ENCODE data around the gene MAN2A2.

MAN2A2 gene

DNA sequence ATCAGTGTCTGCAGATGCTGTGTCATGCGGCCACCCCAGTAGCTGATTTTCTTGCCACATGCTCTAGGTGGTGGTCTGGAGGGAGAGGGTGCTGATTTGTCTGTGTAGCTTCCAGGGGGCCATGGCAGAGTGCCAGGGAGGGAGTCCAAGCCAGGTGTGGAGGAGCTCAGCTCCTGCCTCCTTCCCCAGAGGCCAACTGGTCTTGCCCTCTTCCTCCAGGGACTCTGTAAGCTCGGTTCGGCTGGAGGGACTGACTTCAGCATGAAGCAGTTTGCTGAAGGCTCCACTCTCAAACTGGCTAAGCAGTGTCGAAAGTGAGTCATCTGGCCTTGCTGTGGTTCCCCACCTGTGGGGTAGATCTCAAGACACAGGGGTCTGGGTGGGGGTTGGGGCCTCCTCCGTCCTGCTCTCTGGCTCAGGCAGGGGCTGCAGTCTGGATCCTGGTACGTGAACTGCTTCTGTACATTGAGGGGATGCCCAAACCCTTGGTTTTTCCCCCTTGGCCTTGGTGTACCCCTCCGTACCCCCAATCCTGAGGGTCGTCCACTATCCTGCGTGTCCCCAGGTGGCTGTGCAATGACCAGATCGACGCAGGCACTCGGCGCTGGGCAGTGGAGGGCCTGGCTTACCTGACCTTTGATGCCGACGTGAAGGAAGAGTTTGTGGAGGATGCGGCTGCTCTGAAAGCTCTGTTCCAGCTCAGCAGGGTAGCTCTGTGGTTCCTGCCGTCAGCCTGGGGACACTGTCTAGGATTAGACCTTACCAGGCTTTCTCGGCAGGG, 44.7 kb downstream of the MAN2A2 start:
- DNase-seq, result no peak

DNA sequence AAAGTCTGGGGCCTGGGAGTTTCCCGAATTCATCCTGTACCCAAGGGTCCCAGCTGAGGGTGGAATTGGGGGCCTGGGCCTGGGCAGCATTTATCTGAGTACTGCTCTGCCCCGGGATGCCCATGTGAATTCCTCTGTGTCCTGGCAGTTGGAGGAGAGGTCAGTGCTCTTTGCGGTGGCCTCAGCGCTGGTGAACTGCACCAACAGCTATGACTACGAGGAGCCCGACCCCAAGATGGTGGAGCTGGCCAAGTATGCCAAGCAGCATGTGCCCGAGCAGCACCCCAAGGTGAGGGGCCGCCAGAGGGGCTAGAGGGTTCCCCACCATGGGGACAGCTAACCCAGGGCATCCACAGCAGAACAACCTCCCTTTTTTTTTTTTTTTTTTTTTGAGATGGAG, 45.4 kb downstream of the MAN2A2 start:
- DNase-seq, result no peak

DNA sequence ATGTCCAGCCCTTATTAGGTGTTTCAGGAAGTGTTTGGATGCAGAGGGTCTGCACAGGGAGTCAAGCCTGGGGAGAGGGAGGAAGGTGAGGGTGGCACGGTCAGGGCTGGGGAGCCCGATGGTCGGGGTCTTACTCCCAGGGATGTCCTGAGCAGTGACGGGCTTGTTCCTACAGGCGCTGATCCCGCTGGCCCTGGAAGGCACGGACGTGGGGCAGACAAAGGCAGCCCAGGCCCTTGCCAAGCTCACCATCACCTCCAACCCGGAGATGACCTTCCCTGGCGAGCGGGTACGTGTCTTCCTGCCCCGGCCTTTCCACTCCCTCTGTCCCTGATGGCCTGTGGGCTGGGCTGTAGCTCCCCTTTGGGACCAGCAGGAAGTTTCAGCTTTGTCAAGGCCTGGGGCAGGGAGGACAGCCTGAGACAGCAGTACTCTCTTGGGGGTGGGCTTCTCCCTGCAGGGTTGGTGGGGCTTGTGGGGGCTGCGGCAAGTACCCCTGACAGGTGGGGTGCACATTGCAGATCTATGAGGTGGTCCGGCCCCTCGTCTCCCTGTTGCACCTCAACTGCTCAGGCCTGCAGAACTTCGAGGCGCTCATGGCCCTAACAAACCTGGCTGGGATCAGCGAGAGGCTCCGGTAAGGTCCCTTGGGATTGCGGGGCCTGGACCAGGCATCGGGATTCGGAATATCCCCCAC, 47.0 kb downstream of the MAN2A2 start:
- no peak for DNase-seq

DNA sequence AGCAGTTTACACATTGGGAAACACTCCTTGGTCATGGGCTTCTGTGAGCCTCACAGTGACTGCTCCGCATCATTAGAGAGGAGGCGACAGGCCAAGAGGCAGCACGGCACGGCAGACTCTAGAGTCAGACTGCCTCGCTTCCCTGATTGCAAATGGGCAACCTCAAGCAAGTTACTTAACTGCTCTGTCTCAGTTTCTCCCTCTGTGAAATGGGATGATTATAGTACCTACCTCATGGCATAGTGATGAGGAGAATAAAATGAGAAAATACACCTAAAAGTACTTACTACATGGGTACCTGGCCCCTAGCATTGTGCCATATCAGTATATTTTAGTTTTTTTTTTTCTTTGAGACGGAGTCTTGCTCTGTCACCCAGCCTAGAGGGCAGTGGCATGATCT, 47.6 kb downstream of the MAN2A2 start:
- DNase-seq, result no peak

DNA sequence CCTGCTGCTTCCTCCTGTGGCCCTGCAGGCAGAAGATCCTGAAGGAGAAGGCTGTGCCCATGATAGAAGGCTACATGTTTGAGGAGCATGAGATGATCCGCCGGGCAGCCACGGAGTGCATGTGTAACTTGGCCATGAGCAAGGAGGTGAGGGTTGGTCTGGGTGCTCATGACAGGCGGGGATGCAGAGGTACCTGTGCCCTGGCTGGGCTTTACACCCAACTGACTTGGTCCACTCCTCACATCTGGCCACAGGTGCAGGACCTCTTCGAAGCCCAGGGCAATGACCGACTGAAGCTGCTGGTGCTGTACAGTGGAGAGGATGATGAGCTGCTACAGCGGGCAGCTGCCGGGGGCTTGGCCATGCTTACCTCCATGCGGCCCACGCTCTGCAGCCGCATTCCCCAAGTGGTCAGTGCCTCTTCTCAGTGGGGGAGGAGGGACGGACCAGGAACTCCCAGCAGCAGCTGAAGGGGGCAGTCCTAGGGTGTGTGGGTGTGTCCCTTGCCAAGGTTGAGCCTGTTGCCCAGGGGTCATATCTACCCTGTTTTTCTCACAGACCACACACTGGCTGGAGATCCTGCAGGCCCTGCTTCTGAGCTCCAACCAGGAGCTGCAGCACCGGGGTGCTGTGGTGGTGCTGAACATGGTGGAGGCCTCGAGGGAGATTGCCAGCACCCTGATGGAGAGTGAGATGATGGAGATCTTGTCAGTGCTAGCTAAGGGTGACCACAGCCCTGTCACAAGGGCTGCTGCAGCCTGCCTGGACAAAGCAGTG, 50.0 kb downstream of the MAN2A2 start:
- no peak for DNase-seq

DNA sequence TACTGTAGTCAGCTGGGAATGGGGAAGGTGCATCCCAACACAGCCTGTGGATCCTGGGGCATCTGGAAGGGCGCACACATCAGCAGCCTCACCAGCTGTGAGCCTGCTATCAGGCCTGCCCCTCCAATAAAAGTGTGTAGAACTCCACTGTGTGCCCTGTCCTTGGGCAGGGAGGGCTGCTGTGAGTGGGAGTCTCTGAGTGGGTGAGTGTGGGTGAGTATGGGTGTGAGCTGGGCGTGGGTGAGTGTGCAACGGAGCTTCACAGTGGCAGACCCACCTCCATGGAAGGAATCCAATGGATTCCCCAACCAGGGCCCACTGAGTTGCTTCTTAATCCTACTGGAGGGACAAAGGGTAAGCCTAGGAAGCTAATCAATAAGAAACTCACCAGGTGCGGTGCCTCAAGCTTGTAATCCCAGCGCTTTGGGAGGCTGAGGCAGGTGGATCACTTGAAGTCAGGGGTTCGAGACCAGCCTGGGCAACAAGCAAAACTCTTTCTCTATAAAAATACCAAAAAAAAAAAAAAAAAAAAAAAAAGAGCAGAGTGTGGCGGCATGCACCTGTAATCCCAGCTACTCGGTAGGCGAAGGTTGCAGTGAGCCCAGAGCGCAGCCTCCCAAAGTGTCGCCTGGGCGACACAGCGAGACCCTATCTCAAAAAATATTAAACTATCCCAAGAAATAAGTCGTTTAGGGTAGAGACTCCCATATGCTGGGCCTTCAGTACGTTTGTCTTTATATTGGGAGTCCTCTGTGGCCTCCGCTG, 51.0 kb downstream of the MAN2A2 start:
- DNase-seq, result no peak

DNA sequence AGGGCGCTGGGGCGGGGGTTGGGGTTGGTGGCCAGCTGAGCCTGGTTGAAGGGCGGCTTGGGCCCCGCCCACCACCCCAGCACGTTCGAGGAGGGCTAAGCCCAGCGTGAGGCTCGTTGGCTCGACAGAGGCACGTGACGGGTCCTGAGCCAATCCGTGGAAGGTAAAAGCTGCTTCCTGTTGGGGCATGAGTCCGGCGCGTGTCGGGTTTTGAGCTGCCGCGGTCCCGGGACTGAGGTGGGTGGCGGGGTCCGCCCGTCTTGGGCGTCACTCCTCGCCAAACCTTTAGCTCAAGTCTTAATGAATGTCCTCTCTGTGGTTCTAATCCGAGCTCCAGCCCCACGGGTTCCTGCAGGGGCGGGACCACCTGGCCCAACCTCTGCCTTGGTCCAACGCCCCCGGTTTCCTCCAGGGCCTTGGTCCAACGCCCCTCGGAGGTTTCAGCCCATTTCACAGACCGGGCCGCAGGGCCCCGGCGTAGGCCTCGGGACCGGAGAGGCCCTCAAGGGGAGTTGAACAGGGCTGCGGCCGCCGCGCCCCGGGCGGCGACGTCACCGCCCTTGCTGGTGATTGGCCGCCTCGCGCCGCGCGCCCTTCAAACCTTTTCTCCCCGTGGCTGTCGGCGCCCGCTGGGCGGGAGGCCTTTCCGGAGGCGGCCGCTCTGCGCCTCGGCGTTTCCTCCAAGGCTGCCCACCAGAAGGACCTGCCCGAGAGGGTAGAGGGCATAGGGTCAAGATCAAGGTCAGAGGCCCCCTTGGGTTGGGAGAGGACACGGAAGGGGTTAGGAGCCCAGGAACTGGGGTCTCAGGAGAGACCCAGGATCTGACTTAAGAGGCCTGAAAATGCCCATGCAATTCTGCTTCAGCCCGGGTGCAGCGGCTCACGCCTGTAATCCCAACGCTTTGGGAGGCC, 51.9 kb downstream of the MAN2A2 start, which contains the start of gene RCCD1:
TSS of gene RCCD1 (plus strand) at position 173 of the 912 bp plus-strand sequence. CDS start 1,851 bp downstream, outside the sequence.
- DNase-seq, result peak; percentile 92 to 95

DNA sequence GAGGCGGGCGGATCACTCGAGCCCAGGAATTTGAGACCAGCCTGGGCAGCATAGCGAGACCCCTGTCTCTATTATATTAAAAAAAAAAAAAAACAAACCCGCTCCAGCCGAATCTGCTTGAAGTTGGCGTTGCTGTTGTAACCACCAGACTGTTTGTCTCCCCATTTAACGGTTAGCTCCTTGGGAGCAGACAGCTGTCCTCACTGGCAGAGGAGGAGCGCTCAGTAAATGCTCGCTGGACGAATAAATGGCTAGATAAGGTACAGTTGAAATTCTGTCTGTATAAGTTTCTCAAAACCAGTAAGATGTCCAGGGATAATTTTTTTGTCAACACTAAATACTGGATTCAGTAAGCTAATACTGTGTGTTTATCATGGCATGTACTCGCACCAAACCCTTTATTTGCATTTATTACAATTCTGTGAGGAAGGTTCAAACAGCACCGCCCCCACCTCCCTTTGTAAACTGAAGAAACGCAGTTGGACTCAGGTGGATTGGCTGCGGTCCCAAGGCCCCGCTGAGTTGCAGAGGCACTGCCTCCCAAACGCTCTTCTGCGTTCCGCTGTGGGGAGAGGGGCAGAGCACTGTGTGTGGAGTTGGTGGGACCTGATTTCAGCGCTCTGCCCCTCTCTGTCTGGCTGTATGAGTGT, 52.6 kb downstream of the MAN2A2 start:
- no peak for DNase-seq

DNA sequence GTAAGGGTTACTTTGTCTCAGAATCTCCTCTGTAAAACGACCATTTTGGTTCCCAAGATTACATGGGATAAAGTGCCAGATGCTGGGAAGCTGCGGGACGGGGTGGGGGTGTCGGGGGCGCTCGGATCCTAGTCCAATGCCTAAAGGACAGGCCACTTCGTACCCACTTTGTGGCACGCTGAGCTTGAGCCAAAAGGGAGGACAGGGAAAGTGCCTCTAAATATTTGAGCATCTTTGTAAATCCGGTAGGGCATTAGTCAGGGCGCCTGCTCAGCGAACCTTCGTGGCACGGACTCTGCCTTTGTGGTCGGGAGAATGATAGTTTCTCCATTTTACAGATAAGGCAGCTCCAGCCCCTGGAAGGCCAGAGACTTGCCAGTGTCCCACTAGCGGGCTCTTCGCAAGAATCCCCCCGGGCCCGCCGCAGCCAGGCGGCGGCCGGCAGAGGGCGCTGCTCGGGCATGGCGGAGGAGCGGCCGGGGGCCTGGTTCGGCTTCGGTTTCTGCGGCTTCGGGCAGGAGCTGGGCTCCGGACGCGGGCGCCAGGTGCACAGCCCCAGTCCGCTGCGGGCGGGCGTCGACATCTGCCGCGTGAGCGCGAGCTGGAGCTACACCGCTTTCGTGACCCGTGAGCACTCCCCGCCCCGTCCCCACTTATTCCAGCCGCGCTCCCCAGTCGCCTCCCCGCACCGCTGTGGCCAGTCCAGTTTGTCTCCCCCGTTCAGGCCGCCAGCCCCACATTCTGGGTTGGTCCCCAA, 53.4 kb downstream of the MAN2A2 start:
- peak; percentile 69 to 76 for DNase-seq

DNA sequence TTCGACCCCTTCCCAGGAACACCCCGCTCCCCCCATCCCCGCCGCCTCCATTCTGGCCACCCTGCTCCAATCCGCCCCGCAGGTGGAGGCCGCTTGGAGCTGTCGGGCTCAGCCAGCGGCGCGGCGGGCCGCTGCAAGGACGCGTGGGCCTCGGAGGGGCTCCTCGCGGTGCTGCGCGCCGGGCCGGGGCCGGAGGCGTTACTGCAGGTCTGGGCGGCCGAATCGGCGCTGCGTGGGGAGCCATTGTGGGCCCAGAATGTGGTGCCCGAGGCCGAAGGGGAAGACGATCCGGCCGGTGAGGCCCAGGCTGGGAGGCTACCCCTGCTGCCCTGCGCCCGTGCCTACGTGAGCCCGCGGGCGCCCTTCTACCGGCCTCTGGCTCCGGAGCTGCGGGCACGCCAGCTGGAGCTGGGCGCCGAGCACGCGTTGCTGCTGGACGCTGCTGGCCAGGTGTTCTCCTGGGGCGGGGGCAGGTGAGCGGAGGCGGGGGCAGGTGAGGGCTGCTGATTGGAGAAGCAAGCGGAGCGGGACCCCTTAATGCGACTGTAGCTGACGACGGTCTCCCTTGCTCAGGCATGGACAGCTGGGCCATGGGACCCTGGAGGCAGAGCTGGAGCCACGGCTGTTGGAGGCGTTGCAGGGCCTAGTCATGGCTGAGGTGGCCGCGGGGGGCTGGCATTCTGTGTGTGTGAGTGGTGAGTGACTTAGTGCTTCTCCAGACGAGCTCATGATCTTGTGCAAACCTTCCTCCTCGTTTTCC, 54.1 kb downstream of the MAN2A2 start:
- DNase-seq, result no peak

DNA sequence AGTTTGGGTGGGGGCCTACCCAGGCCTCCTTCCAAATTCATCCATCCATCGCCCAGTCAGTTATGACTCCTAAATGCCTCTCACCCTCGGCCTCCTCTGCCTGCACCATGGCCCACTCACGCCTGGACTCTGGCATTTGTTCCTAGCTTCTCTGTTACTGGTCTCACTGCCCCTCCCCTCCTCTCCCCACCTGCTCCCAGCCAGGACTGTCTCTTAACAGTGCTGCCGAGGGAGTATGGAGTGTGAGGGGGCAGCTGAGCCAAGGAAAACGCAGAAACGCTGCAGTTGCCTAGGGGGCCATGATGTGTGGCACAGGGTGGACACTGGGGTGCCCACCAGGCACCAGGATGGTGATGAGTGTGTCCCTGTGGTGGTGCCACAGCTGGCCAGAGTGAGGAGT, 54.7 kb downstream of the MAN2A2 start:
- DNase-seq, result no peak

DNA sequence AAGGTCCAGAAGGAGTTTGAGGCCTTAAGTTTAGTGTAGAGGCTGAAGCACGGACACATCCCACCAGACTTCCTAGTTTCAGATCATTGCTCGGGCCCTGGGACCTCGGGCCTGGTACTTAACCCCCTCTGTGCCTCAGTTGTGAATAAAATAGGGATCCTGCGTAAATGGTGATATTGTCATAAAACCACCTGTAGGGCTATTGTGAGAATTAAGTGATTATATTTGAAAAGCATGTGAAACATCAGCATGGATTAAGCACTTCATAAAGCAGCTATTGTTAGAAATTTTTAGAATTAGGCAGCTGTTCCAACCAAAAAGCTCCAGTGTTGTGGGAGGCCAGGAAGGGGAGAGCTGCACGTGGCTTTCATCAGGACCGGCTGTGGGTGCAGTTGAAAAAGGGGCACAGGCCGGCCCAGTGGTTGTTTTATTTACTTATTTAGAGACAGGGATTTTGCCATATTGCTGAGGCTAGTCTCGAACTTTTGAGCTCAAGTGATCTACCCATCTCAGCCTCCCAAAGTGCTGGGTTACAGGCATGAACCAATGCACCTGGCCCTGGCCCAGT, 56.0 kb downstream of the MAN2A2 start:
- DNase-seq, result no peak

DNA sequence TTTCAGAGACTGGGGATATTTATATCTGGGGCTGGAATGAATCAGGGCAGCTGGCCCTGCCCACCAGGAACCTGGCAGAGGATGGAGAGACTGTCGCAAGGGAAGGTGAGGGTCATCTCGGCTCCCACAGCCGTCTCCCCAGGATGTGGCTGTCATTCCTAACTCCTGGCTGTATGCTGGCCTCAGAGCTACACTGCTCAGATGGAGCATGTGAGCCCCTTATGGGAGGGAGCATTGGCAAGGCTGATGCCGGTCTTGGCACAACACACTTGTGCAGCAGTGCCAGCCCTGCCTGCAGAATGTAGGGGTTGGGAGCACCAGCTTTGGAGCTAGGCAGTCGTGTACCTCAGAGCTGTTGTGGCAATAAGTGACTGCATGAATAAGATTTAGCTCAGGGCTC, 56.8 kb downstream of the MAN2A2 start:
- DNase-seq, result no peak

DNA sequence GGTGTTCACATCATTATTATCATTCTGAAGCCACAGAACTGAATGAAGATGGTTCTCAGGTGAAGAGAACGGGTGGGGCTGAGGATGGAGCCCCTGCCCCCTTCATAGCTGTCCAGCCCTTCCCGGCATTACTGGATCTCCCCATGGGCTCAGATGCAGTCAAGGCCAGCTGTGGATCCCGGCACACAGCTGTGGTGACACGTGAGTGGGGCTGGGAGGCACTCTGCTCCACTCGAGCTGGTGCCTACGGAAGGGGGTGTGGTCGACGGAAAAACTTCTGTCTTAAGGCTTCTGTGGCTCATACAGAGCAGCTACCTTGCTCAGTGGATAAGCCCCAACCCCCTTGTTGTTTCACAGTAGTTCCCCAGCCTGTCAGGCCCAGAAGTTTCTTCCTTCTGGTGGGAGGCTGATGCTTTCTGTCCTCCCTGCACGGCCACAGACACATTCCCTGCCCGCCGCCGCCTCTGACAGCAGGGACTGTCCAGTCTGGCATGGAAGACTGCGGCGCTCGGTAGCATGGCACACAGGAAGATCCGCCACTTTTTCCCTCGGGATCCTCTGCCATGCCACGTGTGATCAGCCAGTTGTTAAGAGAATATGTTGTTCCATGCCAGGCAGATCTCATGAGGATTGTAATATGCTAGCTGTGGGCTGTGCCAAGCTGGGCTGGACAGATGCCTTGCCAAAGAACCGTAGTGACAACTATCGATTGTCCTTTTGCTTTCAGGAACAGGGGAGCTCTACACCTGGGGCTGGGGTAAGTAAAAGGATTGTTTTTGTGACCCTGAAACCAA, 57.4 kb downstream of the MAN2A2 start:
- DNase-seq, result no peak

DNA sequence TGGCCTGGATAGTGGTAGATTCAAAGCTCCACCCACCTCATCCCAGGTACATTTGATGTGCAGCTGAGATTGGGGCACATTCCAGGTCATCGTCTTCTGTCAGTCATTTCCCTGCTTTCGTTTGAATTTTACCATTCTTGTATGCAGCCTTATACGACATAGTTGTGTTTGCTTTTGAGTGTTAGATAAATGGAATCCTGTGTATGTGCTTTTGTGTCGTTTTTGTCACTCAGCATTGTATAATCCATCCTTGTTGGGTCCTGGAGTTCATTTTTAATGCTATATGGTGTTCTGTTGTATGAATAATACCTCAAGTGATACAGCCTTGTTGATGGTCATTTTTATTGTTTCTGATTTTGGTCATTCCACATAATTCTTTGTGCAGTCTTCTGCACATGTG, 58.9 kb downstream of the MAN2A2 start:
- DNase-seq, result no peak

DNA sequence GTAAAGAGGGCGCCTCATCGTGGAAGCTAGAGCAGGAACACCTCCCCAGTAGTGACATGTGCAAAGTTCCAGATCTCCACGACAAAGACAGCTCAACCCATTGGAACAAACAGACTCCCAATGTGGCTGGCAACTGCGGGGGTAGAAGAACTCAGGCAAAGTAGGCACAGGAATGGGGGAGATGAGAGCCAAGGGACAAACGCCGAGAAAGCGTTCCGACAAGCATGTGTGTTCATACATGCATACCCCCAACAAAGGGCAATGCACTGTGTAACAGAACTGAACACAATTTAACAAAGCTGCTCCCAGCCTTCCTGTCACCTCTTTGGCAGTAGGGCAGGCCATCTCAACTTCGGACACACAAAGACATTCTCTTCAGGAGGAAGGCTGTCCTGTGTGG, 63.2 kb downstream of the MAN2A2 start:
- no peak for DNase-seq

DNA sequence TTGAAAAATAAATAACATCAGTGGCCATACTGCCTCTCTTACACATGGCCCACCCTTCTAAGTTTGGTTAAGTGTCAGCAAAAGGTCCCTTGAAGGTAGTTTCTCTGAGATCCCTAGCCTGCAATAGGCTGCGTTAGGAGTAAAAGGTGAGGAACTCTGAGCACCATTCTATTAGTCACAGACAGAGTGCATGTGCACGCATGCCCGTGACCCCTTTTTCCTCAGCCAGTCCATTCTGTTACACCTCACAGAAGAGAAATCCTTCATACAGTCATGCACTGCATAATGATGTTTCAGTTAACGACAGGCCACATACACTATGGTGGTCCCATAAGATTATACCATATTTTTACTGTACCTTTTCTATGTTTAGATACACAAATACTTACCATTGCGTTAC, 64.1 kb downstream of the MAN2A2 start:
- DNase-seq, result no peak

DNA sequence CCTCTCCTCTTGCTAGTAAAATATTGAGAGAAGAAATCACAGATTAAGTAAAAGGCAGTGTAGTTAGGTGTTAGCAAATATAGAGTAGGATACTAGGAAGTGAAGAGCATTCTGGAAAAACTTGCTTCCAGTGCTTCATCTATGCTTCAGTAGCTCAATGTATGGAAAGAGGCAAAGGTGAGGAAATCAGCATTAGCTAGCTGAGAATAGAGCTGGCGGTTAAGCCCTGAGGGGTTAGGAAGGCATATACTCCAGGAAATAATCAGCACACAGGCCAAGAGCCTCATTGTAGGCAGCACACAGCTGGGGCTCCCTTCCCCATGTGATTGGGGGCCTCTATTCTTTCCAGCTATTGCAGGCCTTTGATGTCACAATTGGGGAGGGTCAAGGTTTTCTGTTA, 65.3 kb downstream of the MAN2A2 start:
- DNase-seq, result no peak
